ENCODE measurements around the gene TOP2B. TPM values are rescaled to one million over a fixed set of nuclear protein-coding genes. Genes with fewer than 3 reads are reported as not detected.

The TOP2B gene
- total RNA-seq, 2 experiments from 2014 or later: 109 to 112 TPM

- ChIA-PET CTCF (no interaction called here), POLR2A (no interaction called here)
Observed at GRCh38 chr3:25587975-25588374, 76.7 kb downstream of the TOP2B start.

GRCh38 chr3:25587526-25587925 lies 77.2 kb downstream of the TOP2B start:
- ChIA-PET CTCF (no interaction called here), POLR2A (no interaction called here)

- ChIA-PET POLR2A (no interaction called here), CTCF (no interaction called here)
Observed at GRCh38 chr3:25587094-25587493, 77.6 kb downstream of the TOP2B start.

- ChIA-PET POLR2A (no interaction called here), CTCF (no interaction called here)
Observed at GRCh38 chr3:25586553-25586952, 78.2 kb downstream of the TOP2B start.

- ChIA-PET CTCF (no interaction called here), POLR2A (no interaction called here)
Observed at GRCh38 chr3:25586167-25586505, 78.6 kb downstream of the TOP2B start.

GRCh38 chr3:25585361-25586166 lies 79.1 kb downstream of the TOP2B start:
- CTCF ChIA-PET: interaction anchor here (1.0 kb wide), 1 partner anchor 271 kb away, joined by 3 read pairs; no protein-coding TSS in a partner anchor
- POLR2A ChIA-PET: no interaction called here

GRCh38 chr3:25584011-25584789 lies 80.5 kb downstream of the TOP2B start:
- ChIA-PET POLR2A (no interaction called here), CTCF (interaction anchor here (1.0 kb wide), 1 partner anchor 273 kb away, joined by 3 read pairs; no protein-coding TSS in a partner anchor)

GRCh38 chr3:25583343-25583742 lies 81.4 kb downstream of the TOP2B start:
- CTCF ChIA-PET: no interaction called here
- POLR2A ChIA-PET: no interaction called here

- CTCF ChIA-PET: no interaction called here
Observed at GRCh38 chr3:25582242-25582641, 82.5 kb downstream of the TOP2B start.

GRCh38 chr3:25581823-25582222 lies 82.9 kb downstream of the TOP2B start:
- CTCF ChIA-PET: no interaction called here
- POLR2A ChIA-PET: no interaction called here

More at GRCh38 chr3:25582242-25582641, 82.5 kb downstream of the TOP2B start:
- POLR2A ChIA-PET: no interaction called here

- ChIA-PET POLR2A (no interaction called here), CTCF (no interaction called here)
Observed at GRCh38 chr3:25581335-25581734, 83.4 kb downstream of the TOP2B start.

GRCh38 chr3:25580534-25580933 lies 84.2 kb downstream of the TOP2B start:
- ChIA-PET CTCF (no interaction called here), POLR2A (no interaction called here)

- ChIA-PET CTCF (no interaction called here), POLR2A (no interaction called here)
Observed at GRCh38 chr3:25578059-25578458, 86.6 kb downstream of the TOP2B start.

GRCh38 chr3:25576831-25577454 lies 87.8 kb downstream of the TOP2B start:
- CTCF ChIA-PET: no interaction called here
- POLR2A ChIA-PET: no interaction called here

- CTCF ChIA-PET: no interaction called here
- POLR2A ChIA-PET: no interaction called here
Observed at GRCh38 chr3:25576146-25576545, 88.6 kb downstream of the TOP2B start.

- ChIA-PET POLR2A (no interaction called here), CTCF (no interaction called here)
Observed at GRCh38 chr3:25575001-25575400, 89.7 kb downstream of the TOP2B start.

GRCh38 chr3:25574172-25574765 lies 90.4 kb downstream of the TOP2B start:
- ChIA-PET CTCF (no interaction called here), POLR2A (no interaction called here)

GRCh38 chr3:25573386-25574171 lies 91.1 kb downstream of the TOP2B start:
- ChIA-PET CTCF (no interaction called here), POLR2A (no interaction called here)

- POLR2A ChIA-PET: no interaction called here
- CTCF ChIA-PET: no interaction called here
Observed at GRCh38 chr3:25572919-25573385, 91.8 kb downstream of the TOP2B start.

- CTCF ChIA-PET: no interaction called here
- POLR2A ChIA-PET: no interaction called here
Observed at GRCh38 chr3:25572336-25572735, 92.4 kb downstream of the TOP2B start.

Measured in activated CD8-positive, alpha-beta memory T cell treated with anti-CD3 and anti-CD28 coated beads for 36 hours (primary cell).